Renal pelvis (tissue), 12 donors: ENCODE results near the gene POSTN. TPM values are rescaled to one million over a fixed set of nuclear protein-coding genes. Genes with fewer than 3 reads are reported as not detected.

Source experiments
- DNase-seq: peaks from one replicate; pipeline ENCODE4 v3.0.0-alpha.2; 2013
- long read RNA-seq, 16 experiments: transcript quantifications; one replicate each; lab custom pipeline, GENCODE V29; 2026
- polyA plus RNA-seq, 3 donors: library from polyadenylated mRNA; unstranded; fragments of 120-200 nt; gene quantifications; one replicate each; pipeline ENCODE4 v1.2.1, GENCODE V29; 2013; ENCODE audit not compliant: insufficient read length in 3 of 3

Gene POSTN, protein sequence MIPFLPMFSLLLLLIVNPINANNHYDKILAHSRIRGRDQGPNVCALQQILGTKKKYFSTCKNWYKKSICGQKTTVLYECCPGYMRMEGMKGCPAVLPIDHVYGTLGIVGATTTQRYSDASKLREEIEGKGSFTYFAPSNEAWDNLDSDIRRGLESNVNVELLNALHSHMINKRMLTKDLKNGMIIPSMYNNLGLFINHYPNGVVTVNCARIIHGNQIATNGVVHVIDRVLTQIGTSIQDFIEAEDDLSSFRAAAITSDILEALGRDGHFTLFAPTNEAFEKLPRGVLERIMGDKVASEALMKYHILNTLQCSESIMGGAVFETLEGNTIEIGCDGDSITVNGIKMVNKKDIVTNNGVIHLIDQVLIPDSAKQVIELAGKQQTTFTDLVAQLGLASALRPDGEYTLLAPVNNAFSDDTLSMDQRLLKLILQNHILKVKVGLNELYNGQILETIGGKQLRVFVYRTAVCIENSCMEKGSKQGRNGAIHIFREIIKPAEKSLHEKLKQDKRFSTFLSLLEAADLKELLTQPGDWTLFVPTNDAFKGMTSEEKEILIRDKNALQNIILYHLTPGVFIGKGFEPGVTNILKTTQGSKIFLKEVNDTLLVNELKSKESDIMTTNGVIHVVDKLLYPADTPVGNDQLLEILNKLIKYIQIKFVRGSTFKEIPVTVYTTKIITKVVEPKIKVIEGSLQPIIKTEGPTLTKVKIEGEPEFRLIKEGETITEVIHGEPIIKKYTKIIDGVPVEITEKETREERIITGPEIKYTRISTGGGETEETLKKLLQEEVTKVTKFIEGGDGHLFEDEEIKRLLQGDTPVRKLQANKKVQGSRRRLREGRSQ
- 100 to 1,000 TPM; 118 to 249 (median 179) TPM for polyA plus RNA-seq
- long read RNA-seq, donor 1, transcript POSTN-202 (22 exons, 3,196 nt): minor isoform, 11 of 55 reads
- long read RNA-seq, donor 1, transcript POSTN-209 (21 exons, 3,214 nt): minor isoform, 8 of 55 reads
- long read RNA-seq, donor 1, transcript POSTN-203 (23 exons, 3,373 nt): major isoform, 12 of 55 reads
- long read RNA-seq, donor 1, partial matches to known transcripts: 12 of 55 reads
- long read RNA-seq, donor 1, other reads (novel, unspliced or antisense): 0 of 55 reads
- long read RNA-seq, donor 2, transcript POSTN-203 (23 exons, 3,373 nt): major isoform, 14 of 38 reads
- long read RNA-seq, donor 2, transcript POSTN-202 (22 exons, 3,196 nt): minor isoform, 11 of 38 reads
- long read RNA-seq, donor 2, partial matches to known transcripts: 5 of 38 reads
- long read RNA-seq, donor 2, other reads (novel, unspliced or antisense): 0 of 38 reads
- long read RNA-seq, donor 3, transcript POSTN-202 (22 exons, 3,196 nt): minor isoform, 6 of 36 reads
- long read RNA-seq, donor 3, transcript POSTN-203 (23 exons, 3,373 nt): major isoform, 13 of 36 reads
- long read RNA-seq, donor 3, partial matches to known transcripts: 6 of 36 reads
- long read RNA-seq, donor 3, other reads (novel, unspliced or antisense): 0 of 36 reads
- long read RNA-seq, donor 4, partial matches to known transcripts: 0 of 17 reads
- long read RNA-seq, donor 4, other reads (novel, unspliced or antisense): 0 of 17 reads
- long read RNA-seq, donor 5, partial matches to known transcripts: 0 of 6 reads
- long read RNA-seq, donor 5, other reads (novel, unspliced or antisense): 0 of 6 reads
- long read RNA-seq, donor 6, partial matches to known transcripts: 5 of 11 reads
- long read RNA-seq, donor 6, other reads (novel, unspliced or antisense): 0 of 11 reads
- long read RNA-seq, donor 7, transcript POSTN-203 (23 exons, 3,373 nt): minor isoform, 6 of 18 reads
- long read RNA-seq, donor 7, transcript POSTN-202 (22 exons, 3,196 nt): major isoform, 8 of 18 reads
- long read RNA-seq, donor 7, partial matches to known transcripts: 0 of 18 reads
- long read RNA-seq, donor 7, other reads (novel, unspliced or antisense): 0 of 18 reads
- long read RNA-seq, donor 8, transcript POSTN-209 (21 exons, 3,214 nt): minor isoform, 46 of 968 reads
- long read RNA-seq, donor 8, transcript POSTN-204 (22 exons, 3,210 nt): minor isoform, 32 of 968 reads
- long read RNA-seq, donor 8, transcript POSTN-203 (23 exons, 3,373 nt): major isoform, 76 of 968 reads
- long read RNA-seq, donor 8, transcript POSTN-202 (22 exons, 3,196 nt): minor isoform, 37 of 968 reads
- long read RNA-seq, donor 8, partial matches to known transcripts: 711 of 968 reads
- long read RNA-seq, donor 8, other reads (novel, unspliced or antisense): 34 of 968 reads
- long read RNA-seq, donor 9, transcript POSTN-202 (22 exons, 3,196 nt): minor isoform, 11 of 32 reads
- long read RNA-seq, donor 9, transcript POSTN-203 (23 exons, 3,373 nt): major isoform, 12 of 32 reads
- long read RNA-seq, donor 9, partial matches to known transcripts: 0 of 32 reads
- long read RNA-seq, donor 9, other reads (novel, unspliced or antisense): 0 of 32 reads
- long read RNA-seq, donor 10, partial matches to known transcripts: 12 of 25 reads
- long read RNA-seq, donor 10, other reads (novel, unspliced or antisense): 0 of 25 reads
- long read RNA-seq, donor 11, transcript POSTN-203 (23 exons, 3,373 nt): major isoform, 5 of 10 reads
- long read RNA-seq, donor 11, partial matches to known transcripts: 0 of 10 reads
- long read RNA-seq, donor 11, other reads (novel, unspliced or antisense): 0 of 10 reads
- long read RNA-seq, donor 12, transcript POSTN-201 (21 exons, 3,071 nt): minor isoform, 6 of 55 reads
- long read RNA-seq, donor 12, transcript POSTN-202 (22 exons, 3,196 nt): major isoform, 10 of 55 reads
- long read RNA-seq, donor 12, transcript POSTN-203 (23 exons, 3,373 nt): major isoform, 10 of 55 reads
- long read RNA-seq, donor 12, transcript POSTN-207 (2 exons, 1,159 nt): minor isoform, 5 of 55 reads
- long read RNA-seq, donor 12, partial matches to known transcripts: 18 of 55 reads
- long read RNA-seq, donor 12, other reads (novel, unspliced or antisense): 0 of 55 reads
- long read RNA-seq, donor 13, transcript POSTN-207 (2 exons, 1,159 nt): major isoform, 5 of 16 reads
- long read RNA-seq, donor 13, partial matches to known transcripts: 7 of 16 reads
- long read RNA-seq, donor 13, other reads (novel, unspliced or antisense): 0 of 16 reads
- long read RNA-seq, donor 14: 0 reads
- long read RNA-seq, donor 15, transcript POSTN-203 (23 exons, 3,373 nt): minor isoform, 9 of 90 reads
- long read RNA-seq, donor 15, transcript POSTN-202 (22 exons, 3,196 nt): major isoform, 19 of 90 reads
- long read RNA-seq, donor 15, transcript POSTN-204 (22 exons, 3,210 nt): minor isoform, 9 of 90 reads
- long read RNA-seq, donor 15, transcript POSTN-207 (2 exons, 1,159 nt): minor isoform, 7 of 90 reads
- long read RNA-seq, donor 15, partial matches to known transcripts: 33 of 90 reads
- long read RNA-seq, donor 15, other reads (novel, unspliced or antisense): 0 of 90 reads
- long read RNA-seq, donor 16, transcript POSTN-202 (22 exons, 3,196 nt): major isoform, 8 of 51 reads
- long read RNA-seq, donor 16, transcript POSTN-209 (21 exons, 3,214 nt): minor isoform, 6 of 51 reads
- long read RNA-seq, donor 16, transcript POSTN-203 (23 exons, 3,373 nt): minor isoform, 7 of 51 reads
- long read RNA-seq, donor 16, partial matches to known transcripts: 23 of 51 reads
- long read RNA-seq, donor 16, other reads (novel, unspliced or antisense): 0 of 51 reads

DNA sequence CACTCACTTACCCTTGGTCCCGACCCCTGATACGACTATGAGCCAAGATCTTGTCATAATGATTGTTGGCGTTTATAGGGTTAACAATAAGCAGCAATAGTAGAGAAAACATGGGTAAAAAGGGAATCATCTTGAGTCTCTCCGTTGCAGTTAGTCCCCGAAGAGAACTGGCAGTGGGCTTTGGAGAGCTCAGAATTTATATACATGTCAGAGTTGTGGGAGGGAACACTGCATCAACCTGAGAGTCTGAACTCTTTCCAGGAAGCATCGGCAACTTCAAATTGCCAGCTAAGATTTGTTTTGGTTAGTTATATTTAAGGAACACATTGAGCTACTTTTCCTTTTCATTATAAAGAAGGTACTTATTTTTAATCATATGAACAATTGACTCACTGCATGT lies at the start of gene POSTN:
POSTN (minus strand) TSS at position 172 of the 400 bp plus-strand sequence; CDS start at position 130, 42 bp downstream.
- peak; percentile 38 for DNase-seq

DNA sequence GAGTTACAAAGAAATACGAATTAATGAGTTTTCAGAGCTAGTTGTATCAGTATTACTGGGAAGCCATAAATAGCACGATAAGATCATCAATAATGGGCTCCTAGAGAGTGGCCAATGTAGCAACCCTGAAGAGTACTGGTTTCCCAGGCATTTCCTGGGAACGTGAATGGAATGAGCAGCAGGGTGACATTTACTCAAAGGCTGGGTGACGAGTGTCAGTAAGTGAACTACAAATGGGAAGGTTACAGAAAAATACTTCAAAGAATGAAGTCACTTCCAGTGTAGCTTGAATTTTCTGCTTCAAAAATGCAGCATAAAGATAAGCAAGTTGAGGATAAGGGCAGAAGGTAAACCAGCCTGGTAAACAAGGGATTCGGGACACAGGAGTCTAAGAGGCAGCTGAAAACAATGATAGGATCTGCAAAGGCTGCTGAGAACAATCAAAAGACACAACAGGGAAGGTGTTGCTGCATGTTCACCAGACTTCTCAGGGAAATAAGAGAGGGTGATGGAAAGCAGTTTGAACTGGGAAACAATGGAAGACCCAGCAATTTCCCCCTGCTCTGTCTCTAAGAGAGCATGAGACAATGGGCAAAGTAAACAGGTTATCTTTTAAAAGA lies 48.6 kb upstream of the POSTN start:
- no peak for DNase-seq

DNA sequence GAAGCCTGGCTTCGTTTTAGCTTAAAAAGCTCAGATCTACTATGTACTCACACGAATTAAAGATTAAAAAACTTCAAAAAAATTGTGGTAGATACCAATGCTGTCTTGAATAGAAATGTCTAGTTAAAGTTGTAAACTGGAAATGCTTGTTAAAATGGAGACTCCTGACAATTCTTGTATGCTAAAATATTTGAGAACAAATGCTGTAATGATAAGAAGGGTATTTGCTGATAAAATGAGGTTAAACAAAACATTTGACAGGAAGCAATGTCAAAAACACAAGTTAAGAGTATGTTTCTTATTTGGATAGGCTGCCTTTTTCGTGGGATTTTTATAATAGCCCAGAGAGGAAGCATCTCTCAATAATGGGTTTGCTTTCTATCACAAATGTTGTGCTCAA lies 48.0 kb upstream of the POSTN start:
- DNase-seq: no peak

DNA sequence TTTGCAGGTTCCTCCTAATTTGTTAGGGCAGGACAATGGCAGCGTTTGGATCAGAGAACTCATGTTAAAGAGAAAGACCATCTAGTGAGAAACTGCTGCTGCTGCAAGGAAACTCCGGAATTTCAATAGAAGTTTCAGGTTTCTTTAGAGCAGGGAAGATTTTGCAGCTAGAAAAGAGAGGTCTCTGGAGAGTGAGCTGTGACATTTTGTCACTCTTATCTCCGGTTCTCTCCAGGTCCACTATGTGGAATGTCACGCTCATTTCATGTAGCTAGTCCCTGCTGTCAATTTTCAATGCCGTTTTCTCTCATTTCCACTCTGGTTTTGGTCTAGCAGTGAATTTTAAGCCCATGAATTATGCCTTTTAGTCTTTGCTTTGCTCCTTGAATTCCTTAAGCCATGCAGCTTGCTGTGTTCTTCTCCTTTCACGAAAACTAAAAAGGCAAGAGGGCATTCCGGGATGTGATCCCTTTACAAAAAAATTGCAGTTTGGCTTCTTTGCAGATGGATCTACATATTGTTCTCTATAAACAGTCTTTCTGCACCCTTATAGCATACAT lies 46.7 kb upstream of the POSTN start:
- no peak for DNase-seq

DNA sequence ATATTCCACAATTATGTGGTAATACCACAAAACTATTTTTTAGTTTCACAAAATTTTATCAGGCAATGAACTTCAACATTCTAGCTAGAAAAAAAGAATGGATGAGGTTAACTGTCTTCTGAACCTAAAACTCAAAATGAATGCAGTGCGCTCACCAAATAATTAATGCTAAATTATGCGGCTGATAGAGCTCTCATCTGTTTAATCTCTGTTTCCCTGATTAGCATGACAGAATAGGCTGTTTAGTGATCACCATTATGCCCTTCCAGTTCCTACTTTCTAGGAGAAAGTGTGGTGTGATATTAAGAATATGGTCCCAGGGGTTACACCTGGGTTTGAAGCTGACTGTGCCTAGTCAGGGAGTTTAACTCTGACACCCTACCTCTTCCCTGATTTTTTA lies 42.8 kb upstream of the POSTN start:
- DNase-seq: no peak

DNA sequence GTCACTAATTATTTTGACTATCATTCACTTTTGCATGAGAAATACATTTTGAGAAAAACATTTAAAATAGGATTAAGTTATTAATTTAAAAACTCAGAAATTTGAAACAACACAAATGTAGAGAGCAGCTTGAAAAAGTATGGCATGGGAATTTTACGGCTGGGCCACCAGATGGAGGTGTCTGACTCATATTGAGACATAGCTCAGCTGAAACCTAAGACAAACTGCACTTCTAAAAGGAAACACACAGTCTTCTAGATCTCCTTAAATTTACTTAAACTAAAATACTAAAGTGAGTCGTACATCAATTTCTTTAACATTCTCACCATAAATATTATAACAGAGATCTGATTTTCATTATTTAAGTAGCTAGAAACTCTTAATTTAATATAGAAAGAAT lies 41.9 kb upstream of the POSTN start:
- peak; percentile 29 for DNase-seq

DNA sequence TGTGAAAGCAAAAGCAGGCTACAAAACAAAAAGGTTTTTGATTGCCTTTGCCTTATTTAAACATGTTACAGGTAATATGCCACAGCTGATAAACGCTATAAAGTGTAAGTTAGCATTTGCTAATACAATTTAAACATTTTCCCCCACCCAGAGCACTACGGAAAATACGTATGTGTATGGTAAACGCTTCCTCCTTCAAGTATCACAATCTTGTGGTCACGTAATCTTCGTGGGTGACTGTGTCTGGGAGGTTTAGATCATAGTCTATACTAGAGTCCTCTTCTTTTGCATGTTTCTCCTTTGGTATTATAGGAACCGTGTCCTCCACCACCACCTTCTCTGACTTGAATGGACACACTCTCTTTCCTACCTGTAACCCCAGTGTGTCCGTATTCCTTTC lies 38.1 kb upstream of the POSTN start:
- DNase-seq: no peak

DNA sequence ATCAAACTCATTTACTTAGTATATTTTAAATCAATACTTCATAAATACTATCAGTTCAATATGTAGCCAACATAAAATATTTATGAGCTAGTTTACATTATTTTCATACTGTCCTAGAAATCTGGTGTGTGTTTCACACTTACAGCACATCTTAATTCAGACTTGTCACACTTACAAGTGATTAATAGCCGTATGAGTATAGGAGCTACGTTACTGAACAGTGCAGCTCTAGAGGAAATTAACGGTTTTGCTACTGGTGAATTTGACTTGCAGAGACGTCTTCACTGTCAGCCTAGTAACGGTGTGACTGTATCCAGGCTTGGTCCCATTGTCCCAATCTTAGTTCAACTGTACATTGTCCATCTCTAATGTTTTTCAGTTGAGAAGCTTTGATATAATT lies 33.7 kb upstream of the POSTN start:
- no peak for DNase-seq

DNA sequence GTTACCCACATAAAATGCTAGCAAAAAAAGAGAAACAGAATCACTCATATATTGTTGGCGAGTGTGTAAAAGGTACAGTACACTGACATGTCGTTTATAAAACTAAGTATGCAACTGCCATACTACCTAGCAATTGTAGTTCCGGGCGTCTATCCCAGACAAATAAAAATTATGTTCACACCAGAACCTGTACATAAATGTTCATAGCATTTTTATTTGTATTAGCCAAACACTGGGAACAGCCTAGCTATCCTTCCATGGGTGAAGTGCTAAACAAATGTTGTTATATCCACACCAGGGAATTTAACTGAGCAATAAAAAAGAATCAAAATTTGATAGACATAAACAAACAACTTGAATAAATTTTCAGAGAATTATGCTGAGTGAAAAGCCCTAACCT lies 28.9 kb upstream of the POSTN start:
- DNase-seq: no peak

DNA sequence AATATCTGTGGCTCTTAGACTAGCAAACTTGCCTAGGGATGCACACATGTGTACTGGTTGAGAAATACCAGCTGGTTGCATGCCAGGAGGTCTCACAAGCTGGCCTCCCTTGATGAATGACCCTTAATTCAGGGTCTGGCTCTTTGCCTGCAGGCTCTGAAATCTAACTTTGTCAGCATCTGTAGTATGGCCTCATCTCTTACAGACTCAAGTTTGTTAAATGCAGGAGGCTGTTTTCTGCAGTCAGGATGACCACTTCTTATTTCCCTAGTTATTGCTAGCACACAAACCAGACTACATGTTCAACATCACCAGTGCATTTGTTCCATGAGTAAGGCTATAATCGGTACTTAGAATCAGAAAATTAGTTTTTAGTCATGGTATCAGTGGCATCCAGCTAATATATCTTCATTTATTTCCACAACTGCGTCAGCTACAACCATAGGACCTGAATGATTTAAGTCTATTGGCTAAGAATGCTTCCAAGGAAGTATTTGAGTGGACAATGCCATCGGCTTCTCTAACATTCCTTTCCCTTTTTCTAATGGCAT lies 23.3 kb upstream of the POSTN start:
- no peak for DNase-seq

DNA sequence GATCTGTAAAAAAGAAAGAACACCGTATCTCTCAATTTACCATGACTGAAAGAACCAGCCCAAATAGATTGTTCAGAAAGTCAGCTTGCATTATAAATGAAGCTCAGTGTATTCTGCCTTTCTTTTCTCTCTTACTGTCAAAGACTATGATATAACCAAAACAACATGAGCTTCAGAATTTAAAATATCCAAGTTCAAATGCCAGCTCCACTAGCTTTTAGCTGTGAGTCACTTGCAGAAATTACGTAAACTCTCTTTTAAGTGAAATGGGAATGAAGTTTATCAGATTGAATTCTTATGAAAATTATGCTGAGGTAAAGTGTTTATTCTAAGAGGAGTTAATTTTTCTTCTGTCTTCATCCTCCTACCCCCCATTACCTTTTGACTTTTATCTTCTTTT lies 20.0 kb upstream of the POSTN start:
- no peak for DNase-seq

DNA sequence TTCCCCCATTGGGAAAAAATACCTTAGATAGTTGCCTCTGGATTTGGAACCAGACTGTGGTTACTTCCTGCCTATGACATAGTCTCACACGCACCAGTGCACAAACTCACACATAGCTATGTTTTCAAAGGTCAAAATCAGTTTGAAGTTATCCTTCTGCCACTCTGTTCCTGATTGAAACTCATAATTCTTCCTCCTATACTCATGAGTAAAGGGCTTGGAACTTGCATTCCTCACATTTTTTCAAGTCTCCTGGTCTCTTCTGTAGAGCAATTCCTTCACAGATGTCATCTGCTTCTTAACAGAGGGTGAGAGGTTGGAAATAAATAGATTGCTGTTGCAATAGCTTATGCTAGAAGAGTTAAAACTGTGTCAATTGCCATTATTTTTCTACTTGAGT lies 18.6 kb upstream of the POSTN start:
- no peak for DNase-seq

DNA sequence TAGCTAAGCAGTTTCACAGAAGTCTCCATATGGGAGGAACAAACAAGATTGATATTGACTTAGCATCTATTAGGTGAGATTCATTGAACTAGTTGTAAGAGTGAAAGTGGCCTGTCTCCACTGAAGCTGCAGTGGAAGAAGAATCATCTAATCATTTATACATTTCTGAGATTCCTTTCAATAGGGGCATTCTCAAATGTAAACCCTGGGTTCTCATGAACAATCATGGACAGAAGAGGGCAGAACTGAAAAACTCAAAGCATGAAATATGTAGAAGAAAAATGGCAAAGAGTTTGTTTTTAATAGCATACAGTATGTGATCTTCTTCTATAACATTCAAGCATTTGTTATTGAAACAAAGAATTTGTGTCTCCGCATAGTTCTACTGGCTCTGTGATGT lies 17.6 kb upstream of the POSTN start:
- DNase-seq: no peak

DNA sequence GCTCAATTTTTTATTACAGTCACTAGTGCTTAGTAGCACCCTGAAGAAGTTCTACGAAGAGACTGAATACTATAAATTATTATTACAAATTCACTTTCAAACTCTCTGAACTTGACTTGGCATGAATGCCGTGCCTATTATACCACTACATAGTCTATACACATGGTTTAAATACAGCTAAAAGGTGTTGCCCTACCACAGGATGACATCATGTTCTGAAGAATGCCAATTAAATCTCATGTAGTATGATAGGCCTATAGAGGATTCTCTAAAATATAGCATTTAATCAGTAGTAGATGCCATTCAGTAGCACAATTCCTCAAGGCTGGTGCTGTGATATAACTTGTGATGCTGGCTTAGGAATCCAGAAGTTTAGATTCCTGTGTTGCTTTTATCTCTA lies 16.7 kb upstream of the POSTN start:
- DNase-seq: no peak

DNA sequence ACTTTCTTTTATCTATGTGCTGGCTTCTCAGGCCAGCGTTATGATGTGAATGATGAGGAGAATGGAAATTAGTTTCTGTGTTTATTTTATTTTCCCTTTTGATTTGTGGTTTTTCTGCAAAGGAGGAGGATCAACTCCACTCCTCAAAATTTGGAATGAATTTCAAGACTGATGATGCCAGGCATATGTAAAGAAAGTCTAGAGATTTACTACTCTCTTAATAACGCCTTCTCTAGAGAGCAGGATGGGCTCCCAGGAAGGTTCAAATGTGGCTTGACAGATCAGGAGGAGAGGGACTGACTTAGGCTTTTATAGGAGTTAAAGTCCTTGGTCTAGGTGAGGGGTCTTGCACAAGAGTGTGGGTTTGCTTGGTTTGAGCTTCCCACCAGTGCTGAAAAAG lies 15.1 kb upstream of the POSTN start:
- no peak for DNase-seq

DNA sequence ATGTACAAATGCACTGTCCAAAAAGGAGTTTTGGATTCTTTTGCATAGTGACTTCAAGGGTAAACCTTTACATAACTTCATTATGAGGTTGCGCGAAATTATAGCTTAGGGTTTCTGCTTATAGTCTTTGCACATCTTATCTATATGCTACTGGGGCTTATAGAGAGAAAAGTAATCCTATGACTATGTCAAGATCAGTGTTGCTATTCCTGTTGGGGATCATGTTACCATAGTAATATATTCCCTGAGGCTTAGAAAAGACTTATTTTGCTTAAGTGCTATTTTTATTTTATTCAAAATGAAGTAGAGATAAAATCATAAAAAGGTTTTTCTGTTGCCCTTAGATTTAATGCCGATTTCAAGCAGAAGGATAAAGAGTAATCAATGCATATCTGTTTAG lies 14.7 kb upstream of the POSTN start:
- DNase-seq: no peak
